Glutamatergic neuron (in vitro differentiated cells): ENCODE measurements around the gene ARIH2. TPM values are rescaled to one million over a fixed set of nuclear protein-coding genes. Genes with fewer than 3 reads are reported as not detected.
A peak's percentile ranks its signal among the peaks of the same experiment; 100 is the strongest.

Experiments used
- DNase-seq: peaks from one replicate; pipeline ENCODE4 v3.0.0; 2022
- H3K27ac Mint-ChIP-seq: one replicate; pipeline ENCODE4 v1.8.0; 2020; ENCODE audit warnings: mild to moderate bottlenecking, mixed read lengths, inconsistent platforms; ENCODE audit not compliant: unreplicated experiment
- H3K27me3 Mint-ChIP-seq: one replicate; pipeline ENCODE4 v1.8.0; 2020; ENCODE audit warnings: mild to moderate bottlenecking, moderate library complexity, mixed read lengths, inconsistent platforms; ENCODE audit not compliant: unreplicated experiment
- H3K36me3 Mint-ChIP-seq: one replicate; pipeline ENCODE4 v1.8.0; 2020; ENCODE audit warnings: mild to moderate bottlenecking, mixed read lengths, inconsistent platforms; ENCODE audit not compliant: unreplicated experiment
- H3K4me1 Mint-ChIP-seq: one replicate; pipeline ENCODE4 v1.8.0; 2020; ENCODE audit warnings: mild to moderate bottlenecking, low read depth, mixed read lengths, inconsistent platforms; ENCODE audit not compliant: unreplicated experiment
- H3K4me3 Mint-ChIP-seq: one replicate; pipeline ENCODE4 v1.8.0; 2020; ENCODE audit warnings: mild to moderate bottlenecking, mixed read lengths, inconsistent platforms; ENCODE audit not compliant: unreplicated experiment
- H3K9me3 Mint-ChIP-seq: one replicate; pipeline ENCODE4 v1.8.0; 2020; ENCODE audit warnings: mild to moderate bottlenecking, moderate library complexity, mixed read lengths, inconsistent platforms; ENCODE audit not compliant: unreplicated experiment
- CTCF ChIP-seq: fragments of 200-600 bp; sonication (generic); IDR thresholded peaks from one replicate; pipeline ENCODE4 v1.5.0; 2021; ENCODE audit not compliant: partially characterized antibody, unreplicated experiment
- long read RNA-seq: library from polyadenylated mRNA; unstranded; transcript quantifications from one replicate; pipeline ENCODE4 v2.0.0, GENCODE V29; 2020; ENCODE audit not compliant: unreplicated experiment
- total RNA-seq: library from RNA; stranded (reverse); fragmentation: NEBNext Ultra II Directional; extraction: Animal tissue kit (Norgen Biotek cat#: 25700); gene quantifications from one replicate; pipeline ENCODE4 v1.2.1, GENCODE V29; 2021; ENCODE audit not compliant: unreplicated experiment

ARIH2 gene
- total RNA-seq, result 74.6 TPM
- long read RNA-seq, full-length matches to known transcripts, result 25 of 49 reads
- long read RNA-seq, partial matches to known transcripts, result 6 of 49 reads
- long read RNA-seq, other reads (novel, unspliced or antisense), result 18 of 49 reads

GRCh38 chr3:48918388-48919214 is at the start of gene ARIH2:
Gene ARIH2, plus strand, starts transcription at chr3:48918842. Its CDS starts 8,717 bp downstream, at chr3:48927559.
- Mint-ChIP-seq H3K4me3 (peak within 1 kb of the TSS; percentile 98), H3K9me3 (peaks cover 7% of the 10 kb centered on the region), H3K27ac (peak within 1 kb of the TSS; percentile 97), H3K36me3 (no peaks in the 10 kb centered on the region), H3K27me3 (peaks cover 6% of the 10 kb centered on the region), H3K4me1 (peaks cover 2% of the 10 kb centered on the region)
- peak; percentile 94 for DNase-seq
- no peak for TF ChIP-seq CTCF

- Mint-ChIP-seq H3K4me3 (no peak overlapping the region), H3K36me3 (no peaks in the 10 kb centered on the region), H3K27me3 (peaks cover 2% of the 10 kb centered on the region), H3K4me1 (no peaks in the 10 kb centered on the region), H3K27ac (no peak overlapping the region), H3K9me3 (peaks cover 1% of the 10 kb centered on the region)
- no peak for TF ChIP-seq CTCF
- DNase-seq, result no peak
Measured at GRCh38 chr3:48877671-48878070, 41.0 kb upstream of the ARIH2 start.

GRCh38 chr3:48879307-48879993 is 39.2 kb upstream of the ARIH2 start:
- Mint-ChIP-seq H3K4me3 (no peak overlapping the region), H3K4me1 (no peaks in the 10 kb centered on the region), H3K27me3 (peaks cover 2% of the 10 kb centered on the region), H3K9me3 (peaks cover 1% of the 10 kb centered on the region), H3K27ac (no peak overlapping the region), H3K36me3 (no peaks in the 10 kb centered on the region)
- DNase-seq, result no peak
- no peak for TF ChIP-seq CTCF

GRCh38 chr3:48879994-48880377 is 38.7 kb upstream of the ARIH2 start:
- no peaks in the 10 kb centered on the region for H3K4me1 Mint-ChIP-seq
- no peak for TF ChIP-seq CTCF
- H3K9me3 Mint-ChIP-seq, result peaks cover 1% of the 10 kb centered on the region
- H3K27ac Mint-ChIP-seq, result no peak overlapping the region
- H3K27me3 Mint-ChIP-seq, result peaks cover 2% of the 10 kb centered on the region
- H3K36me3 Mint-ChIP-seq, result no peaks in the 10 kb centered on the region
- no peak overlapping the region for H3K4me3 Mint-ChIP-seq
- no peak for DNase-seq
